ENCODE data around the gene WIPF2.
"Not testable (repeated sequence)": the region's sequence is repeated elsewhere in the genome, so short reads cannot be mapped to it uniquely, and the experiment has no call there.

WIPF2 gene

DNA sequence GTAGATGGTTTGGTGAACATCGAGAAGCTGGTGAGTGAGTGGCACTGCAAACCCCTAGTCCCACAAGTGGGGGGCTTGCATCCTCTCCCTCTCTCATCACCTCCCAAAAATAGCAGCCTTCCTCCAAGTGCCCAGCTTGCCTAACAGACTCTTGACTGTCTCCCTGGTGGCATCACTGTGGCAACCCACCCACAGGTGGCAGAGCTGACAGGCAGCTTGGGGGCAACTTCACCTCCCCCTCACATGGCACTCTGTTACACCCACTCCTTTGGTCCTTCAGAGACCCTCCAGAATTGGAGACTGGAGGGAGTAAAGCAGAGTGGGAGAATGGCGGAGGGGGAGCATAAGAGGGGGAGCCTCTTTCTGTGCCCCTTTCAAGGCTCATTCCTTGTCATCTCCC lies 26.1 kb upstream of the WIPF2 start:
- DNase-seq: no peak

- no peak for DNase-seq
These were observed 24.3 kb upstream of the WIPF2 start for GRCh38 chr17:40194821-40195220.

DNA sequence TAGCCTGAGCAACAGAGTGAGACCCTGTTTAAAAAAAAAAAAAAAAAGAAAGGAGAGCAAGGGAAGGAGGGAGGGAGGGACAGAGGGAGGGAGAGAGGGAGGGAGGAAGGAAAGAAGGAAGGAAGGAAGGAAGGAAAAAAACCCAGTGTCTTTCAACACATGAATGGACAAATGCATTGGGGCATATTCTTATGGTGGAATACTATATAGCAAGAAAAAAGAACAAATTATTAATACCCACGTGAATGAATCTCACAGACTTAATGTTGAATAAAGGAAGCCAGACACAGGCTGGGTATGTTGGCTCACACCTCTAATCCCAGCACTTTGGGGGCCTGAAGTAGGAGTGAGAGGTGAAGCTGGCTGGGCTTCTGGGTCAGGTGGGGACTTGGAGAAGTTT lies 21.6 kb upstream of the WIPF2 start:
- no peak for DNase-seq

DNA sequence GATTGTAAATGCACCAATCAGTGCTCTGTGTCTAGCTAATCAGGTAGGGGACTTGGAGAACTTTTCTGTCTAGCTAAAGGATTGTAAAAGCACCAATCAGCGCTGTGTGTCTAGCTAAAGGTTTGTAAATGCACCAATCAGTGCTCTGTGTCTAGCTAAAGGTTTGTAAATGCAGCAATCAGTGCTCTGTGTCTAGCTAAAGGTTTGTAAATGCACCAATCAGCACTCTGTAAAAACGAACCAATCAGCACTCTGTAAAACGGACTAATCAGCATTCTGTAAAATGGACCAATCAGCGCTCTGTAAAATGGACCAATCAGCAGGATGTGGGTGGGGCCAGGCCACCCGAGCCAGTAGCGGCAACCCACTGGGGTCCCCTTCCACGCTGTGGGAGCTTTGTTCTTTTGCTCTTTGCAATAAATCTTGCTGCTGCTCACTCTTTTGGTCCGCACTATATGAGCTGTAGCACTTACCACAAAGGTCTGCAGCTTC lies 21.1 kb upstream of the WIPF2 start:
- DNase-seq: not testable (repeated sequence)

GRCh38 chr17:40198576-40198975 lies 20.5 kb upstream of the WIPF2 start:
- no peak for DNase-seq

DNA sequence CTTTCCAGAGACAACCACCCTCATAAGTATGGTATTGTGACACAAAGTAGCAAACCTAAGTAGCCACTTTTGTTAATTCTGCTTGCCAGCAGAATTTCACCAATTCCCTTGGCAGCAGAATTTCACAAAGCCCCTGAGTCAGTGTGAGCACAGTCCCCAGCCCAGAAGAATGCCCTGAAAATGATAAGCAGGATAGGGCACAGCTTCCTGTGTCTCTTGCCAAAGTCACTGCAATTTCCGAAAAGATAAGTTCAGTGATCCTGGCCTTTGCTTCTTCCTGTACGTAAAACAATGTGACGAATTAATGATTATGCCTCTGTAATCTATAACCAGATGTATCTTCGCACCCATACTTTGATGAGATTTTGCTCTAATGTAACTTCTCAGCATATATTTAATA lies 16.0 kb upstream of the WIPF2 start:
- no peak for DNase-seq

DNA sequence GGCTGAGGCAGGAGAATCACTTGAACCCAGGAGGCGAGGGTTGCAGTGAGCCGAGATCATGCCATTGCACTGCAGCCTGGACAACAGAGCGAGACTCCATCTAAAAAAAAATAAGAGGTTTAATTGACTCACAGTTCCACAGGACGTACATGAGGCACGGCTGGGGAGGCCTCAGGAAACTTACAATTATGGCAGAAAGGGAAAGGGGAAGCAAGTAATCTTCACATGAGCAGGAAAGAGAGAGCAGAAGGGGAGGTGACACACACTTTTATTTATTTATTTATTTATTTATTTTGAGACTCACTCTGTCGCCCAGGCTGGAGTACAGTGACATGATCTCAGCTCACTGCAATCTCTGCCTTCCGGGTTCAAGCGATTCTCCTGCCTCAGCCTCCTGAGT lies 12.9 kb upstream of the WIPF2 start:
- not testable (repeated sequence) for DNase-seq

GRCh38 chr17:40209404-40210093 lies 9.6 kb upstream of the WIPF2 start:
- DNase-seq: peak; percentile 71

DNA sequence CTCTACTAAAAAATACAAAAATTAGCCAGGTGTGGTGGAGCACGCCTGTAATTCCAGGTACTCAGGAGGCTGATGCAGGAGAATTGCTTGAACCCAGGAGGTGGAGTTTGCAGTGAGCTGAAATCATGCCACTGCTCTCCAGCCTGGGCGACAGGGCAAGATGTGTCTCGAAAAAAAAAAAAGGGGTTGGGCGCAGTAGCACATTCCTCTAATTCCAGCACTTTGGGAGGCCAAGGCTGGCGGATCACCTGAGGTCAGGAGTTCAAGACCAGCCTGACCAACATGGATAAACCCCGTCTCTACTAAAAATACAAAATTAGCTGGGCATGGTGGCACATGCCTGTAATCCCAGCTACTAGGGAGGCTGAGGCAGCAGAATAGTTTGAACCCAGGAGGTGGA lies 5.2 kb upstream of the WIPF2 start:
- DNase-seq: not testable (repeated sequence)

DNA sequence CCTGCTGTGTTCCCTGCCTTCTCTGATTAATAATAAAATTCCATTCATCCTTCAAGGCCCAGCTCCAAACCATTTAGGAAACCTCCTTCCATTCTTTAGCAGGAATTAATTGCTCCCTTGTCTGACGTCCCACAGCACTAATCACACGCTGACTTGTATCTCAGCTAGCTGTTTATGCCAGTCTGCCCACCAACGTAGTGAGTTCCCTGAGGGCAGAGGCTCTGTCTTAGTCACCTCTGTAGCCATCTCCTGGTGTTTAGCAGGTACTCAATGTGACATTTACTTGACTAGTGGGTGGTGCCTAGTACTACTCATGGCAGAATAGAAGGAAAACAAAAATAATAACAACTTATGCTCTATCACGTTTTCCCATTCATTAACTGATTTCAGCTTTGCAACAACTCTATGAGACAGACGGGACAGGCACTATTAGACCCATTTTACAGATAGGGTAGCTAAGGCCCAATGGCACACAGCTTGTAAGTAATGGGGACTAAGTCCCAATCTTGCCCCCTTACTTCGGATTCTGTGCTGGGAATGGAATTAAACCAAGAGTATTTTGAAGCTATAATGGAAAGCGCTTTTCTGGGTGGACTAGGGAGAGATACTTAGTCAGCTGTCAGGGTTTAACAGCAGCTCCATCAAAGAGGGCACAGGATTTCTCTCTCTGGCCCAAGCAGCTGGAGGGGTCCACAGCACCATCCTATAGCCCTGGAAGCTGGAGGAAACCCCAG lies 931 bp upstream of the WIPF2 start:
- no peak for DNase-seq

- peak; percentile 46 for DNase-seq
These were observed 662 bp downstream of the WIPF2 start for GRCh38 chr17:40219594-40220338.

DNA sequence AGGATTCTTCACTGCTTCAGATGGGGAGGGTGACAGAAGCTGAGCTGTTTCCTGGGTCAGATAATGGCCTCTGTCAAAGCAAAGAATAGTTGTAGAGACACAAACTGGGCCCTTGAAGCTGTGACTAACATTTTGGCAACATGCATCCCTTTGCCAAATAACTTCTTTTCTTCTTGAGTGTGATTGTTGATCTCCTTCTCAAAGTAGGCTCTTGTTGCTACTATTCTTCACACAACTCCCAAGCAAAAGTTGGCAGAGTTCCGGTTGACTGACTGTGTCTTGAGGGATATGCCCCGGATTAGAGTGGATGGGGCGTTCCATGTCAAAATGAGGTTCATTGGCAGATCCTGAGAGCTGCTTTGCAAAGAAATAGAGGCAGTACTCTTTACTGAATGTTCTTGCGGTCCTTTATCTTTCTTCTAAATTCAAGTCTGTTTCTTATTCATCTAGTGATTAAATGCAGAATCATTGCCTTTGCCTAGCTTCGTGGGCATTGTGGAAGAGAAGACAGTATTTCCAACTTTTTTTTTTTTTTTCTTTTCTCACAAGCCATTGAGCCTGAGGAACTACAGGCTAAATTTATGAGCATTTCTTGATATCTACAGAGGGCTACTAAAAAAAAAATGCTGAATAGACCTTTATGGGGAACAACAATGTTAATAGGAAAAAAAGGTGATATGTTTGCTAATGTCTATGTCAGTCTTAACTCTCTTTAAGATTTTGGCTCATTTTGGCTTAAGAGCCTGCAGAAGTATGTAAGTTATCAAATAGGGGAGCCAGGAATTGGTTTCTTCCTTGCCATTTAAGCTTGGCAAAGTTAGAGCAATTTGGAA lies 5.8 kb downstream of the WIPF2 start:
- DNase-seq: no peak

- DNase-seq: not testable (repeated sequence)
These were observed 10.0 kb downstream of the WIPF2 start for GRCh38 chr17:40229146-40229545.

- no peak for DNase-seq
These were observed 11.6 kb downstream of the WIPF2 start for GRCh38 chr17:40230670-40231069.

DNA sequence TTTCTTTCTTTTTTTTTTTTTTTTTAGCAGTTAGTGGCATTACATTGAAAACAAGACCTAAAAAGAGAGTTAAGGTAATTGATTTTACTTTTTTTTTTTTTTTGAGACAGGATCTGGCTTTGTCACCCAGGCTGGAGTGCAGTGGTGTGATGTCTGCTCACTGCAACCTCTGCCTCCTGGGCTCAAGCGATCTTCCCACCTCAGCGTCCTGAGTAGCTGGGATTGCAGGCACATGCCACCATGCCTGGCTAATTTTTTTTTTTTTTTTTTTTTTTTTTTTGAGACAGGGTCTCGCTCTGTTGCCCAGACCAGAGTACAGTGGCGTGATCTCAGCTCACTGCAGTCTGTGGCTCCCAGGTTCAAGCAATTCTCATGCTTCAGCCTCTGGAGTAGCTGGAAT lies 12.8 kb downstream of the WIPF2 start:
- not testable (repeated sequence) for DNase-seq

DNA sequence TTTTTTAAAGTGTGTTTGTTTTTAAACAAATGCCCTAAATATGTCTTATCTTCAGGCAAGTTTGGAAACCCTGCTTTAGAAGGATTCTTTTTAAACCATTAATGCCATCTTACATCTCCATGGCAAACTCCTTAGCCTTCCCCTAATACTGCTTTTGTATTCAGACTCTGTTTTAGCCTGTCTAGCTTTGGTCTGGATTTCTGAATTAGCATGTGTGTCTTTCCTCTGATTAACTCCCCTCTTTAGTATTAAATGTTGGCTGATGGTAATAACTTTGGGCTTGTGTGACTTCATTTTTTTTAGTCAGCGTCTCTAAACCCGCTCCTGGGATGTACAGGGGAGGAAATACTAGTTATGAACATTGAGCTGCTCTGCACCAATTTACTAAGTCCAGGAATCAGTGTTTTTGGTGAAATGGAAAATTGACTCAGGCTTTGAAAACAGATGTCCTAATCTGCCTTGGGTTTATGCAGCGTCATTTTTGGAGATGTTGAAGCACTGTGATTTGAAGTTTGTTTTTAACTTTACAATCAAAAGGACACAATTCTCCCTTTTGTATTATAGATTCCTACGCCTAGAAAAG lies 22.2 kb downstream of the WIPF2 start:
- no peak for DNase-seq

DNA sequence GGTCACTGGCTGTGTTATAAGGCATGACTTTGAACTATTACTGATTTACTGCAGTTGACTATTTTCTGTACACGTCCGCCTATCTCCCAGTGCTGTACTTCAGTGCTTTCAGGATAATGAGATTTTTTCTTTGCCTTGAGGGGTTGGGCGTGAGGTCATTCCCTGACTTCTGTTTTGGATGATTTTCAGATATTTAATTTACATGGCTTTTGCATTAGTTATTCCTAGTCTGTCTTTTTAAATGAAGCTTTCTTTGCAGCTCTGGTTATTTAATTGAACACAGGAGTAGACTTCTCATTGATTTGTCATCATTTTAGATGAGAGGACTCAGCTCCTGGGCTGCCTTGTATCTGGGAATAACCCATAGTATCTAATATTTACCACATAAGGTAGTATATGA lies 23.7 kb downstream of the WIPF2 start:
- DNase-seq: no peak

GRCh38 chr17:40243761-40244160 lies 24.7 kb downstream of the WIPF2 start:
- DNase-seq: no peak

GRCh38 chr17:40244255-40244654 lies 25.2 kb downstream of the WIPF2 start:
- DNase-seq: no peak

DNA sequence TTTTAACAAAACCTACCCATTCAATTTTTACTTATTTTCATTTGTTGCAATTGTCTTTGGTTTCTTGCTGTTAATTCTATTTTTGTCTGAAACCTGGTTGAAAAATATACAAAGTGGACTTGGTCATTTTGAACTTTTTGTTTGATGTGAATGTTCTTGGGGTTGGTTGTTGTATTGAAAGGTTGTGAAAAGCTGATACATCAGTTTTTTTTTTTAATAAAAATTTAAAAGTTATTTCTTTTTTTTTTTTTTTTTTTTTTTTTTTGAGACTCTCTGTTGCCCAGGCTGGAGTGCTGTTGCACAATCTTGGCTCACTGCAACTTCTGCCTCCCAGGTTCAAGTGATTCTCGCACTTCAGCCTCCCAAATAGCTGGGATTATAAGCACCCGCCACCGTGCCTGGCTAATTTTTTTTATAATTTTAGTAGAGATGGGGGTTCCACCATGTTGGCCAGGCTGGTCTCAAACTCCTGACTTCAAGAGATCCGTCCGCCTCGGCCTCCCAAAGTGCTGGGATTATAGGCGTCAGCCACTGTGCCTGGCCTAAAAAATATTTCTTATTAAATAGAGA lies 28.9 kb downstream of the WIPF2 start:
- no peak for DNase-seq

GRCh38 chr17:40248507-40248906 lies 29.4 kb downstream of the WIPF2 start:
- no peak for DNase-seq

DNA sequence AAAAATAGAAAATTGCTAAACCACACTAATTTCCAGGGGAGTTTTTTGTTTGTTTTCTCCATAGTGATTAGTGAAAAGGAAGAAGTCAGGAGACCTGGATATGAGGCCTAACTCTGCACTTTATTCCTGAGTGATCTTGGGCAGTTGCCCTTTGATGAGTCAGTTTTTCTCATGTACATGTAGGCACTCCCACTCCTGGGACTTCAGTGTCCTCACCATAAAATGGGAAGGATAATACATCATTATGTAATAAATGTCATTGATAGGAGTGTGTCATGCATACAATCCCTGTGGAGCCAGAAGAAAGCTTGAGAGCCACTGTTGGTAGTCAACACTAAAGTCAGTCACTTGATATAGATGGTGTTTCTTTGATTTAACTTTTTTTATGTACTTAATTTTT lies 32.5 kb downstream of the WIPF2 start:
- DNase-seq: peak; percentile 88

All from NCI-H226 (cell line).